Measurements from ENCODE around the gene LHX2.

DNA sequence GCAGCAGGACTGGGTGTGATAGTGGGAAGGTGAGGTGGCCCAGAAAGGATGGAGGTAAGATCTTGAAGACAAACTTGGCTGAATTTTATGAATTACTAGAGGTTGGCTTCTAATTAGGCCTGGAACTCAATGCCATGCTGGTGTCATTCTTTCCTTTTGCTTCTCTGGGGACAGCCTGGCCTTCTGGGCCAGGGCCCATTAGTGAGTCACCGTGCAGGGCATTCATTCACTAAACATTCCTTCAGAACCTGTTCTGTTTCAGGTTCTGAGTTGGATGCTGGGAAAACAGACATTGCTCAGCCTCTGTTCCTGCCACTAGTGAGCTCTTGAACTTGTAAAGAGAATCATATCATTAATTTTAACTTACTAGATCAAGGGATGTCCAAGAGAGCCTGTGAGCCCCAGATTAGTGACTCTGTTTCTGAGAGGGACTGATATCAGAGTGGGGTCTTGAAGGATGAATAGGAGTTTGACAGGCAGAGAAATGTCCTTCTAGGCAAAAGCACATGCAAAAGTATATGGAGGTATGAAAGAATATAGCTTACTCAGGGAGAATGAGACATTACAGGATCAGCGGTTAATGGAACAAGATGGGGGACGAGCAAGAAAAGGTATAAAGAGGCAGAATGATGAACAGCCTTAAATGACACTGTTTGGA, 66.5 kb downstream of the LHX2 start:
- TF ChIP-seq, protein P1, sequence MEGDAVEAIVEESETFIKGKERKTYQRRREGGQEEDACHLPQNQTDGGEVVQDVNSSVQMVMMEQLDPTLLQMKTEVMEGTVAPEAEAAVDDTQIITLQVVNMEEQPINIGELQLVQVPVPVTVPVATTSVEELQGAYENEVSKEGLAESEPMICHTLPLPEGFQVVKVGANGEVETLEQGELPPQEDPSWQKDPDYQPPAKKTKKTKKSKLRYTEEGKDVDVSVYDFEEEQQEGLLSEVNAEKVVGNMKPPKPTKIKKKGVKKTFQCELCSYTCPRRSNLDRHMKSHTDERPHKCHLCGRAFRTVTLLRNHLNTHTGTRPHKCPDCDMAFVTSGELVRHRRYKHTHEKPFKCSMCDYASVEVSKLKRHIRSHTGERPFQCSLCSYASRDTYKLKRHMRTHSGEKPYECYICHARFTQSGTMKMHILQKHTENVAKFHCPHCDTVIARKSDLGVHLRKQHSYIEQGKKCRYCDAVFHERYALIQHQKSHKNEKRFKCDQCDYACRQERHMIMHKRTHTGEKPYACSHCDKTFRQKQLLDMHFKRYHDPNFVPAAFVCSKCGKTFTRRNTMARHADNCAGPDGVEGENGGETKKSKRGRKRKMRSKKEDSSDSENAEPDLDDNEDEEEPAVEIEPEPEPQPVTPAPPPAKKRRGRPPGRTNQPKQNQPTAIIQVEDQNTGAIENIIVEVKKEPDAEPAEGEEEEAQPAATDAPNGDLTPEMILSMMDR (IDR thresholded peaks at IDR 0.05 in 8 of 11, conservative IDR thresholded peaks at IDR 0.05 in 3 of 11), result no peak
- no peak for TF ChIP-seq POLR2AphosphoS5 (IDR thresholded peaks at IDR 0.05)
